Activated naive CD4-positive, alpha-beta T cell treated with anti-CD3 and anti-CD28 coated beads, Interleukin-2, amount 50 U/mL, for 72 hours (primary cell): ENCODE data around the gene SP140L. TPM values are rescaled to one million over a fixed set of nuclear protein-coding genes. Genes with fewer than 3 reads are reported as not detected.
A peak's percentile ranks its signal among the peaks of the same experiment; 100 is the strongest.

Experiments used
- ATAC-seq, 2 donors: fragments of 150-1000 bp; cut with Tn5 transposase; 2 replicates each; pipeline ENCODE4 v1.10.0; 2021; ENCODE audit warnings: mild to moderate bottlenecking in 2 of 2, moderate library complexity in 2 of 2
- DNase-seq, 2 donors: peaks; one replicate each; pipeline ENCODE4 v3.0.0; 2021 to 2022; ENCODE audit warnings: low spot score in 2 of 2
- H3K27ac Mint-ChIP-seq, 2 donors: one replicate each; pipeline ENCODE4 v1.8.0; 2022; ENCODE audit warnings: mild to moderate bottlenecking in 2 of 2, mixed read lengths in 2 of 2
- H3K36me3 Mint-ChIP-seq, 2 donors: one replicate each; pipeline ENCODE4 v1.8.0; 2022; ENCODE audit warnings: mixed read lengths in 2 of 2
- H3K9me3 Mint-ChIP-seq, 2 donors: one replicate each; pipeline ENCODE4 v1.8.0; 2022; ENCODE audit warnings: mixed read lengths in 2 of 2
- total RNA-seq, 2 donors: library from RNA; stranded (reverse); gene quantifications; one replicate each; pipeline ENCODE4 v1.2.3, GENCODE V29; 2022

SP140L gene
- total RNA-seq, 2 donors from 2014 or later: 52.8 to 71.2 TPM

DNA sequence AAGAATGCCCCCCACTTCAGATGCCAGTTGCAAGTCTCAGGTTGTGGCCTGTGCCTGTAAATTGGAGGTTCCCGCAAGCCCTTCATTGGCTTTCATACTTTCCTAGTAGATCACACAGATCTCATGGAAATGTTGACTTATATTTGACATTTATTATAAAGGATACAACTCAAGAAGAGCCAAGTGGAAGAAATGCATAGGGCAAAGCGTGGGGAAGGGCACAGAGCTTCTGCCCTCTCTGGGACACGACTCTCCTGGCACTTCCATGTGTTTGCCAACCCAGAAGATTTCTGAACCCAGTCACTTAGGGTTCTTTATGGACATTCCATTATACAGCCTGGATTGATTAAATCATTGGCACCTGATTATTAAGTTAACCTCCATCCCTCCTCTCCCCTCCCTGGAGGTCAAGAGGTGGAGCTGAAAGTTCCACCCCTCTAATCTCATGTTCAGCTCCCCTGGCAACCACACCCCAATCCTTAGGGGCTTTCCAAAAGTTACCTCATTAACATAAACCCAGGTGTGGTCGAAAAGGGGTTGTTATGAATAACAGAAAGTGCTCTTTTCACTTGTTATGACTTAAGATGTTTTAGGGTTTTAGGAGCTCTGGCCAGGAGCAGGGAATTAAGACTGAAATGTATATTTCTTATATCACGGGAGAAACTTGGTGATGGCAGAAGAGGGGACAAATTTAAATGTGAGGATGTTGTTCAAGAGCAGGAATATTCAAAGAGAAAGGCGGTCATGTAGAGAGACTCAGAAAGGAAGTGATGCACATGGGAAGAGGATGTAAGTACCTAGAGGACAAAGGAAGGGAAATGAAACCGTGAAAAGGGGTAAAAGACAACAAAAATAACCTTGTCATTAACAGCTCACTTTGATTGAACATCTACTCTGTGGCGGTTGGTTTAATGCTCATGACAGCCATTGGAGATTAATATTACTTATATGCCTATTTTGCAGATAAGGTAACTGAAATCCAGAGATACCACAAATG, 120.8 kb downstream of the SP140L start:
- Mint-ChIP-seq H3K36me3 (peaks cover 48 to 81% of the 10 kb centered on the region in 2 donors), H3K27ac (peak overlapping the region; percentile 82 to 95), H3K9me3 (peaks cover 0 to 4% of the 10 kb centered on the region in 2 donors)
- DNase-seq (peak in 1 of 2 donors; percentile 56), ATAC-seq (peak; percentile 86 to 93)

DNA sequence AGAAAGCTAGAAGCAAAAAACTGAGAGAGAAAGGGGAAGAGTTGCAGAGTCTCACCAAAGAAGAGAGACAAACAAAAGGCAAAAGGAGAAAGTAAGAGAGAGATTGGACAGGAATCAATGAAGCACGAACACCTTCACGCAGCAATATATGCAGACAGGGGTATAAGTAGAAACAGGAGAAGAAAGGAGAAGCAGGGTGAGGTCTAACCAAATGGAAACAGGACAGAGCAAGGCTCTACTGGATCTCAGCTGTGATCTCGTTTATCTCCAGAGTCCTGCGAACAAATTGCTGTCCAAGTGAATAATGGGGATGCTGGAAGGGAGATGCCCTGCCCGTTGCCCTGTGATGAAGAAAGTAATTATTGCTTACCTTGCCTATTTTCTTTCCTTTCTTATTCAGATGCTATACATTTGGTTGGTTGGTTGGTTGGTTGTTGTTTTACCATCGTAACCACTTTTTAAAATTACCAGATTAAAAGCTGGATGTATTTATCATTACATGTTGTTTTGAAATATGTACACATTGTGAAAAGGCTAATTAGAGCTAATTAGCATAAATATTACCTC, 123.0 kb downstream of the SP140L start:
- Mint-ChIP-seq H3K36me3 (peaks cover 61 to 90% of the 10 kb centered on the region in 2 donors), H3K9me3 (peaks cover 0 to 12% of the 10 kb centered on the region in 2 donors), H3K27ac (no peak overlapping the region)
- DNase-seq (no peak), ATAC-seq (no peak)

DNA sequence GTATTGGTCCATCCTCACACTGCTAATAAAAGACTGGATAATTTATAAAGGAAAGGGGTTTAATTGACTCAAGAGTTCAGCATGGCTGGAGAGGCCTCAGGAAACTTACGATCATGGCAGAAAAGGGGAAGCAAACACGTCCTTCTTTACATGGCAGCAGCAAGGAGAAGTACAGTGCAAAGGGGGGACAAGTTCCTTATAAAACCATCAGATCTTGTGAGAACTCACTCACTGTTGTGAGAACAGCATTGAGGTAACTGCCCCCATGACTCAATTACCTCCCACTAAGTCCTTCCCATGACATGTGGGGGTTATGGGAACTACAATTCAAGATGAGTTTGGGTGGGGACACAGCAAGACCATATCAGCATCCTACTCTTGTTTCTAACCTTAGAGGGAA, 126.0 kb downstream of the SP140L start:
- Mint-ChIP-seq H3K9me3 (peaks cover 6 to 22% of the 10 kb centered on the region in 2 donors), H3K36me3 (peaks cover 71 to 96% of the 10 kb centered on the region in 2 donors), H3K27ac (no peak overlapping the region)
- ATAC-seq (no peak), DNase-seq (no peak)

Other genes with a start within 250 kb of the SP140L start
- gene SP110, start 107.2 kb upstream of the SP140L start, total RNA-seq: 100 to 1,000 TPM in 1 of 2 donors, 10 to 100 TPM in 1; 61.0 to 148 TPM
- gene SP140, start 101.5 kb upstream of the SP140L start, total RNA-seq: 10 to 100 TPM; 75.8 to 77.7 TPM
- gene SP100, start 89.0 kb downstream of the SP140L start, total RNA-seq: 100 to 1,000 TPM; 139 to 220 TPM